Erythroblast (primary cell): ENCODE measurements around the gene AOX1.

Experiments
- DNase-seq, 2 experiments: peaks; one replicate each; lab custom pipeline; 2025; lab: John Stamatoyannopoulos, UW
- GATA1 ChIP-seq: IDR thresholded peaks from 2 replicates; pipeline ENCODE4 v1.6.1; 2011; ENCODE audit warnings: low read depth, mild to moderate bottlenecking, control low read depth, low read length, moderate library complexity
- POLR2A ChIP-seq: IDR thresholded peaks from 2 replicates; pipeline ENCODE4 v1.6.1; 2011; ENCODE audit warnings: mild to moderate bottlenecking, low read length

Gene AOX1

GRCh38 chr2:200614249-200614648, 28.4 kb downstream of the AOX1 start:
- TF ChIP-seq POLR2A: no peak
- no peak for TF ChIP-seq GATA1
- DNase-seq: no peak

GRCh38 chr2:200615247-200615646, 29.4 kb downstream of the AOX1 start:
- no peak for DNase-seq
- TF ChIP-seq POLR2A (no peak), GATA1 (no peak)

- TF ChIP-seq POLR2A: no peak
- no peak for TF ChIP-seq GATA1
- DNase-seq: no peak
These were observed 30.4 kb downstream of the AOX1 start for GRCh38 chr2:200616193-200616592.

DNA sequence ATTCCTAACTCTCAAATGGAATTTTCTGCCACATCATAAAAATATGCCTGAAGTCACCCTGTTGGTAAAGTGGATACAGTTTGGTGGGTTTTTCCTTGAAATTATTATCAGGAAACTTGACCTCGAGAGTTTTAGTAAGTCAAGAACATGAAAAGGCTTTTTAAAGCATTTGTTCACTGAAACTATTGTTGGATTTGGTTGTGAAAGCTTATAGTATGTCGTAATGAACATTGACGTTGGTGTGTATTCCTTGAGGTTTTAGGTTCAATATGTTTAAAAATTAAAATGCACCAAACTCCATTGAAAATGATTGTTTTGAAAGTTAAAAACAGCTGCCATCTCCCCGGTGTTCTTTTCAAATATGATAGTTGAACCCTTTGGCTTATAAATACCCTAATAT, 30.8 kb downstream of the AOX1 start:
- no peak for TF ChIP-seq GATA1
- no peak for TF ChIP-seq POLR2A
- DNase-seq: no peak

DNA sequence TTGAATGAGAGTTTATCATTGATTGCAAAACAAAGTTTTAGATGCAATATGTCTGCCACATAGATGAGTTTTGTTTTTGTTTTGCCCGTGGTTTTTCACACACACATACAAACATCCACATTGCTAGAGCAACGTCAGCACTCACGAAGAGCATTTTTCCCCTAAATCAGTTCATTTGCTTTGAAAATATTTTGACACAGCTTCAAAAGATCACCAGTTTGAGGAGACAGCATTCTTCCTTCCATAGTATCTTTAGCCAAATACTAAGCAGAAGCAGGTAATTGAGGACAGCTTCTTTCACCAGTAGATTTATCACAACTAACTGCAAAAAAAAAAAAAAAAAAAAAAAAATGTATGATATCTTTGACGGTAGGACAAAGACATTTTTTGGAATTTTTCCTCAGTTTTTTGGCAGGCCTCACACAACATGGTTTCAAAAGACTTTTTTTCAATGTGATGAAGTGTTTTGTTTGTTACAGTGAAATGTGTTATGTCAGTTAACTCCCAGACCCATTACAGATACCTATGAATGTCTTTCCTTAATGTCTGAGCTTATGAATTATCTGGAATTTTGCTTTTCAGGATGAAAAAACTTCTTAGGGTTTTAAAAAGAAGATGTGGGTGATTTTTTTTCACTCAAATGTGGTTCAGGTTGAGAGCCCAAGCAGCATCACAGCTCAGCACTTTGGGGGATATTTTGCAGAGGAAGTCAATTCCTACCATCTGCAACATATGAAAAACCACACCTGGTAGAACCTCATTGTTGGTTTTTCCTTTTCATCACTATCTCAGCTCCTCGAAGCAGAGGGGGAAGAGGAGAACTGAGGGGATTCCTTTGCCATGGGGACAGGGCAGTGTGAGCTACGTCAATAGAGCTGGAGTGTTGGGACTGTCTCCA, 31.6 kb downstream of the AOX1 start:
- TF ChIP-seq GATA1: no peak
- TF ChIP-seq POLR2A: no peak
- DNase-seq: no peak

GRCh38 chr2:200618054-200618419, 32.2 kb downstream of the AOX1 start:
- peak in 1 of 2 experiments; percentile 7 for DNase-seq

GRCh38 chr2:200618590-200619021, 32.8 kb downstream of the AOX1 start:
- TF ChIP-seq GATA1: no peak
- TF ChIP-seq POLR2A: no peak
- DNase-seq: peak; percentile 10 to 13

More at GRCh38 chr2:200618054-200618419, 32.2 kb downstream of the AOX1 start:
- no peak for TF ChIP-seq POLR2A
- no peak for TF ChIP-seq GATA1

DNA sequence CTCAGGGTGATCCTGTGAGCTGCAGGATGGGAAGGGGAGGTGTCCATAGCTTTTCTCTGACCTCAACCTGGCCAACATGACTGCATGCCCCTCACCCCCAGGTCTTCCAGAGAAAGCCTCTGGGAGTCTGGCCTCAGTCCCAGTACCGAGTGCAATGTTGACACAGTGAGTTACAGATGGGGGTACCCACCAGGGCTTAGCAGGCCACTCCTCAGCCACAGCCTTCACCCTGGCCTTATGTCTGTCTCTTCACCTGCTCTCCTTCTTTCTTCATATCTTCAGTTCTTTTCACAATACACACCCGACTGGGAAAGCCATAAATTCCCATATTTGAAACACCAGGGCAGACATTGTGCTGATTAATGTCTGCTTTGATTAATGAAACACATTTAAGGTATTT, 33.5 kb downstream of the AOX1 start:
- TF ChIP-seq POLR2A (no peak), GATA1 (no peak)
- DNase-seq: no peak

GRCh38 chr2:200620606-200621390, 35.0 kb downstream of the AOX1 start:
- TF ChIP-seq GATA1 (no peak), POLR2A (no peak)

DNA sequence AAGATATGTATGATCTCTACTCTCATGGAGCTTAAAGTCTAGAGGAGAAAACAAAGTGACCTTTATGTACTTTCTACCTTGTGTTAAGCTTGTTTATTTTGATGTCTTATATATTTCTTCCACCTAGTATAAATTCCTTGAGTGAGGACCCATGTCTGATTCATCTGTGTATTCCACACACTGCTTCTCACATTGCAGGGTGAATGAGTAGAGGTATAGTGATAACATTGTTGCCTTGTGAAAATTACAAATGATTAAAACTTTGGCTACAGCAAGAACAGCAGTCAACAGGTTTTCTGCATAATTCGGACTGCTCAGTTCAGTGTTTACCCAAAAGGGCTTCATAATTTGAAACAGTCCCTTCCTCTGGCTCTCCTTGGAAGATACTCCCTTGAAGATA, 36.3 kb downstream of the AOX1 start:
- no peak for DNase-seq

More at GRCh38 chr2:200620606-200621390, 35.0 kb downstream of the AOX1 start:
- DNase-seq: no peak

GRCh38 chr2:200624026-200624425, 38.2 kb downstream of the AOX1 start:
- no peak for TF ChIP-seq GATA1
- TF ChIP-seq POLR2A: no peak
- no peak for DNase-seq

More for the DNA sequence above, 36.3 kb downstream of the AOX1 start:
- TF ChIP-seq POLR2A: no peak
- no peak for TF ChIP-seq GATA1

- DNase-seq: no peak
- no peak for TF ChIP-seq GATA1
- no peak for TF ChIP-seq POLR2A
These were observed 38.8 kb downstream of the AOX1 start for GRCh38 chr2:200624658-200625057.

- TF ChIP-seq POLR2A (no peak), GATA1 (no peak)
- DNase-seq: no peak
These were observed 39.5 kb downstream of the AOX1 start for GRCh38 chr2:200625282-200625681.

GRCh38 chr2:200625958-200626363, 40.1 kb downstream of the AOX1 start:
- DNase-seq: peak in 1 of 2 experiments; percentile 7
- TF ChIP-seq GATA1 (no peak), POLR2A (no peak)
